Stimulated activated CD8-positive, alpha-beta memory T cell treated with anti-CD3 and anti-CD28 coated beads, Interleukin-7, amount 100 ng/mL, for 48 hours (primary cell): ENCODE results near the gene SLC35B1.
"Not testable (repeated sequence)": the region's sequence is repeated elsewhere in the genome, so short reads cannot be mapped to it uniquely, and the experiment has no call there.

ENCODE experiments used
- DNase-seq, 2 donors: peaks; one replicate each; pipeline ENCODE4 v3.0.0-alpha.2; 2020; ENCODE audit warnings: low read depth in 1 of 2; ENCODE audit errors: extremely low read depth in 1 of 2

The SLC35B1 gene

GRCh38 chr17:49673679-49674078 is 34.1 kb downstream of the SLC35B1 start:
- not testable (repeated sequence) for DNase-seq

DNA sequence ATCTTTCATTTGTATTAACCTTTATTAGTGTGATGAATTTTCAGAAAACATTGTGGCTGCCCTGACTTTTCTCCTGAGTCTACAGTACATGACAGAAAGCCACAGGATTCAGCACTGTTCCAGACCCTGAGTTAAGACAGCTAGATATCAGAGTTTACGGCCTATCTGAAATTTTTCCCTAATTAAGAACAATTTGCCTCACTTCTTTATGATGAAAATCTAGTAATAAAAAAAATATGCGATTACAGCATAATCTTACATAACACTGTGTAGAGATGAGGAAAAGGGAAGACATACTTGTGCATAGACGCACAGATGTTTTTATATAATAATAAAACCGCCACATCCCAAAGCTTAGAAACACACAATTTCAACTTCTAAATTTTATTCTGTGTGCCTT is 37.1 kb downstream of the SLC35B1 start:
- no peak for DNase-seq

- DNase-seq: no peak
These were observed 37.8 kb downstream of the SLC35B1 start for GRCh38 chr17:49670002-49670401.

- no peak for DNase-seq
These were observed 39.9 kb downstream of the SLC35B1 start for GRCh38 chr17:49667854-49668253.

DNA sequence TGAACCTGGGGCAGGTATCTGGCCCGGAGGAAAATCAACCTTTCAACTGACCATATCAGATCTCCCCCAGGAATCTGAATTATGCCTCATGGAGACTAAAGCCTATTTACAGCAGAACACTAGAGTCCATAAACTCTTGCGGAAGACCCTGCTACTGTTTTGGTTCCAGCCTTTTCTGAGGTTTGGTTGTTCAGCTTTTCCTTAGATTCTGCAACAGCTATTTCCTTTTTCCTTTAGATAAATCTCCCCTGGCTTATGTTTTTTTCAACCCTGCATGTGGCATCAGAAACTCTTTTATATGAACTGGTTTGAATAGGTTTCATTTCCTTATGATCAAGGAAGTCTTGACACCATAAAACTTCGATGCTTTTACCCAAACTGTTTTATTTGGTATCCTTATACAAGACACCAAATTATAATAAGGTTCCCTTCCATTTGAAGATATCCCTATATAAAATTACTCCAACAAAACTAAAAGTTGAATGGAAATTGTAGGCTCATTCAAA is 43.0 kb downstream of the SLC35B1 start:
- no peak for DNase-seq

DNA sequence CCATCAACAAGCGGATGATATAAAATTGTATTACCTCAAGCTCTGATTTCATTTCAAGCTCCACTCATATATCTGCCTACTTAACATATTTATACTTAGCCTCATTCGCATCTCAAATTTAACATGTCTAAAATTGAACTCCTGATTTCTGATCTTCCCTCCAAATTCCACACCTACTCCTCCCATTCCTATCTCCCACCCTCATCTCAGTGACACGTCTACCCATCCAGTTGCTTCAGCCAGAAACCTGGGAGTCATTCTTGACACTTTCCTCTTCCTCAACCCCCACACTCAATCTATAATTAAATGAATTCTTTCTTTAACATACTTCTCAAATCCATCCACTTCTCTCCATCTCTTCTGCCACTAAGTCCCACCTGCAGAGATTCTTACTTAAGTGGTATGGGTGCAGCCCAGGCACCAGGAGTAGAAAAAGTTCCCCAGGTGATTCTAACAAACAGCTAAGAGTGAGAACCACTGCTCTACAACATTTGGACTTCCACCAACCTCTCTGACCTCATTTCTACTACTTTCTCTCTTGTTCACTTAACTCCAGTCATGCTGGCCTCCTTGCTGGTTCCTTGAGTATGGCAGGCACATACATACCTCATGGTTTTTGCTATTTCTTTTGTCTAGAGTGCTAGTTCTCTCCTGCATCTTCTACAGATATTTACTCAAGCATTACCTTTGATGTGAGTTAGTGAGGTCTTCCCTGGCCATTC is 47.9 kb downstream of the SLC35B1 start:
- no peak for DNase-seq

GRCh38 chr17:49656247-49656646 is 51.5 kb downstream of the SLC35B1 start:
- DNase-seq: no peak
